HG03520 (cell line): ENCODE data around the gene SOCS1.
"Not testable (repeated sequence)": the region's sequence is repeated elsewhere in the genome, so short reads cannot be mapped to it uniquely, and the experiment has no call there.

ENCODE experiments used
- ATAC-seq: cut with Tn5 transposase; IDR thresholded peaks from one replicate; pipeline ENCODE4 v1.9.1; 2021; ENCODE audit warnings: mild to moderate bottlenecking, moderate library complexity; ENCODE audit not compliant: unreplicated experiment

Gene SOCS1

GRCh38 chr16:11255737-11256660, at the start of gene SOCS1:
Gene SOCS1 (minus strand): TSS chr16:11256204. CDS start chr16:11255478, 726 bp downstream.
- peak; percentile 54 for ATAC-seq

- no peak for ATAC-seq
Observed at GRCh38 chr16:11303405-11304138, 47.6 kb upstream of the SOCS1 start.

GRCh38 chr16:11302977-11303376, 47.0 kb upstream of the SOCS1 start:
- ATAC-seq: no peak

GRCh38 chr16:11301645-11302501, 45.9 kb upstream of the SOCS1 start:
- no peak for ATAC-seq

GRCh38 chr16:11300560-11300892, 44.5 kb upstream of the SOCS1 start:
- no peak for ATAC-seq

GRCh38 chr16:11299865-11300559, 44.0 kb upstream of the SOCS1 start:
- ATAC-seq: no peak

- ATAC-seq: not testable (repeated sequence)
Observed at GRCh38 chr16:11298950-11299547, 43.0 kb upstream of the SOCS1 start.

GRCh38 chr16:11298143-11298900, 42.3 kb upstream of the SOCS1 start:
- no peak for ATAC-seq

- peak; percentile 68 for ATAC-seq
Observed at GRCh38 chr16:11297492-11298142, 41.6 kb upstream of the SOCS1 start.

- no peak for ATAC-seq
Observed at GRCh38 chr16:11296706-11297491, 40.9 kb upstream of the SOCS1 start.

GRCh38 chr16:11296351-11296705, 40.3 kb upstream of the SOCS1 start:
- ATAC-seq: no peak

GRCh38 chr16:11295672-11296071, 39.7 kb upstream of the SOCS1 start:
- no peak for ATAC-seq

- no peak for ATAC-seq
Observed at GRCh38 chr16:11292076-11292748, 36.2 kb upstream of the SOCS1 start.

GRCh38 chr16:11291091-11291703, 35.2 kb upstream of the SOCS1 start:
- ATAC-seq: no peak

GRCh38 chr16:11290102-11290893, 34.3 kb upstream of the SOCS1 start:
- ATAC-seq: no peak

GRCh38 chr16:11289696-11290095, 33.7 kb upstream of the SOCS1 start:
- not testable (repeated sequence) for ATAC-seq
